Glomerular visceral epithelial cell (primary cell): ENCODE data around the gene SLC26A5.
"Not testable (repeated sequence)": the region's sequence is repeated elsewhere in the genome, so short reads cannot be mapped to it uniquely, and the experiment has no call there.

Experiments
- DNase-seq: peaks from one replicate; pipeline ENCODE4 v3.0.0-alpha.2; 2016; ENCODE audit errors: extremely low spot score

Gene SLC26A5

DNA sequence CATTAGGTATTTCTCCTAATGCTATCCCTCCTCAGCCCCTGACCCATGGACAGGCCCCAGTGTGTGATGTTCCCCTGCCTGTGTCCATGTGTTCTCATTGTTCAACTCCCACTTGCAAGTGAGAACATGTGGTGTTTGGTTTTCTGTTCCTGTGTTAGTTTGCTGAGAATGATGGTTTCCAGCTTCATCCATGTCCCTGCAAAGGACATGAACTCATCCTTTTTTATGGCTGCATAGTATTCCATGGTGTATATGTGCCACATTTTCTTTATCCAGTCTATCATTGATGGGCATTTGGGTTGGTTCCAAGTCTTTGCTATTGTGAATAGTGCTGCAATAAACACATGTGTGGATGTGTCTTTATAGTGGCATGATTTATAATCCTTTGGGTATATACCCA is 46.3 kb downstream of the SLC26A5 start:
- DNase-seq = not testable (repeated sequence)

DNA sequence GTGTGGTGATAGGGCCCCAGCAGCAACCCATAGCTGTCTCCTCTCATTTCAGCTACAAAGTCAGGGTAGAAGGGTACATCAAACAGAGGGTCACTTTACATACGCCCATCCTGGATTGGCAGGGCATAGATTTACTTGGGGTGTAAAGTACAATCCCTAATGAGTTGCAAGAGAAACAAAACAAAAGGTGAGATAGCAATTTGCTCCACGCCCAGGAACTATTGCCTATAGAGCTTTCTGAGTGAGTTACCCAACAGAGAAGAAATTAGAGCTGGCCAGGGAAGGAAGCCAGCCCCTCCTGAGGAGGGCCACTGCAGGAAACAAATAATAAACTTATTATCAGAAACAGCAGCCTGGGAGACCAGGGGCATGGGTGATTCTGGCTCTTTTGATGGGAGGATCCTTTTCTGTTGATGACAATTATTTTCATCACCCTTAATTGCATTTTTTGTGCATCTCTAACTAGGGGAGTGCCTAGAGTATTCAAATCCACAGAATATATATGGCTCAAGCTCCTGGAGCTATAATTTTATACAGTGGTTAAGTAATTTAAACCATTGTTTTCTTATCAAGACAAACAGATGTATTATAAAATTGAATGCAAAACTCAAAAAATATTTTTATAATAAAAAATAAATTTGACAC is 47.4 kb downstream of the SLC26A5 start:
- no peak for DNase-seq

- DNase-seq = no peak
Measured at GRCh38 chr7:103396471-103396870, 49.5 kb downstream of the SLC26A5 start.

- DNase-seq = no peak
Measured at GRCh38 chr7:103395071-103395470, 50.9 kb downstream of the SLC26A5 start.

- DNase-seq = no peak
Measured at GRCh38 chr7:103394566-103394965, 51.4 kb downstream of the SLC26A5 start.

DNA sequence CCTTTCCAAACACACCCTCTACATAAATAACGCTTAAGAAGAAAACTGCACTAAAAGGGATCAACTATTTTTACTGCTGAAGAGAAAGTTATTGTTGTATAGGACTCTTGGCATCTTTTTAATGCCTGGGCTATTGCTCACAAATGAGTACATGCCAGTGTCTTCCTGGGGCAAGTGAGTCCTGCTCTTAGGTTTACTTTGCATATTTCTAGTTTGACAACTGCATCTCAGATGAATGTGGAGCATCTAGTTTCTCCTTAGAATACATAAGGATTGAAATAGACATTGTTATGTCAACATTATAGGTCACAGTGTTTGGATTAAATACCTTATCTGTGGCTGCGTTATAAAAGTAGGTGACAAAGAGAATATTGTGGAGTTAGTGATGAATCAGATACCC is 54.0 kb downstream of the SLC26A5 start:
- no peak for DNase-seq

DNA sequence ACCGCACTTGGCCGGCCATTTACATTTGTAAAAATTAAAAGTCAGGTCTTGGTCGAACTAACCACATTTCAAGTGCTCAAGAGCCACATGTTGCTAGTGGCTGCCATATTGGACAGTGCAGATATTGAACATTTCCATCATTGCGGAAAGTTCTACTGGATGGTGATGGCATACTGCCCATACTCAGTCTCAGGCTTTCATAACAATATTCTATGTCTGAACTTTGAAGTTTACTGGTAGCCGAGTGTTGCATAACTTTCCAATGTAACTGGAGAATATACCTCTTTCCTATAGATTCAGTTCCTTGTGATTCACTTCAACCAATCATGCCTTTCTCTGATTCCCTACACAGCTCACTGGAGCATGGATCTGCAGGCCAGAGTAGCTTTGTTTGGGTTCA is 54.9 kb downstream of the SLC26A5 start:
- DNase-seq = no peak

- no peak for DNase-seq
Measured at GRCh38 chr7:103389263-103389662, 56.7 kb downstream of the SLC26A5 start.

- no peak for DNase-seq
Measured at GRCh38 chr7:103388469-103389140, 57.4 kb downstream of the SLC26A5 start.

- DNase-seq = no peak
Measured at GRCh38 chr7:103387242-103387641, 58.8 kb downstream of the SLC26A5 start.

- DNase-seq = no peak
Measured at GRCh38 chr7:103382032-103382402, 64.0 kb downstream of the SLC26A5 start.

GRCh38 chr7:103381280-103382031 is 64.6 kb downstream of the SLC26A5 start:
- no peak for DNase-seq

DNA sequence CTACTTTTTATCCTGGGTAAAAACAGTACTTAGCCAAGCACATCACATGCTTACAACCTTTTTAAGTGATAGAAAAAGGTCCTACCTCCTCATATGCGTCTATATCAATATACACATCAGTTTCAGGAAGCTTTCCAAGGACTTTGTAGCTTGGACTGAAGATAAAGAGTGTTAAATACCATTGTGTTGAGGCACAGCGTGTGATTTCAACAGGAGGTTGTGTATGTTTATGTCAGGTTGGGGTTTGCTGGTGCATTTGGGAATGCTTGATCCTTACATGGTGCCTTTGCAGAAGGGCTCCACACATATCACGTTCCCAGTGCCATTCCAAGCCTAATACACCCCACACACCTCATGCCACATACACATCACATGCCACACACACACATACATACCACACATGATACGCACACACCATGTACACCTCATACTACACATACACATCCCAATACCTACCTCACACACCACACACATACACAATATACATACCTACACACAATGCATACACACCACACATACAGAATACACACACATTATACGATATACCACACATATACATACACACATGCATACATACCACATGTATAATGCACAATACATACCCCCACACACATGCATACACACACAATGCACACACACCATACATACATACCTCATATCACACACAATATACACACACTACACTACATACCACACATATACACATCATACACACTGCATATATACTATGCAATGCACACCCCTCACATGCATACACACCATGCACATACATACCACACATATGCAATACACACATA is 65.4 kb downstream of the SLC26A5 start:
- DNase-seq = no peak

DNA sequence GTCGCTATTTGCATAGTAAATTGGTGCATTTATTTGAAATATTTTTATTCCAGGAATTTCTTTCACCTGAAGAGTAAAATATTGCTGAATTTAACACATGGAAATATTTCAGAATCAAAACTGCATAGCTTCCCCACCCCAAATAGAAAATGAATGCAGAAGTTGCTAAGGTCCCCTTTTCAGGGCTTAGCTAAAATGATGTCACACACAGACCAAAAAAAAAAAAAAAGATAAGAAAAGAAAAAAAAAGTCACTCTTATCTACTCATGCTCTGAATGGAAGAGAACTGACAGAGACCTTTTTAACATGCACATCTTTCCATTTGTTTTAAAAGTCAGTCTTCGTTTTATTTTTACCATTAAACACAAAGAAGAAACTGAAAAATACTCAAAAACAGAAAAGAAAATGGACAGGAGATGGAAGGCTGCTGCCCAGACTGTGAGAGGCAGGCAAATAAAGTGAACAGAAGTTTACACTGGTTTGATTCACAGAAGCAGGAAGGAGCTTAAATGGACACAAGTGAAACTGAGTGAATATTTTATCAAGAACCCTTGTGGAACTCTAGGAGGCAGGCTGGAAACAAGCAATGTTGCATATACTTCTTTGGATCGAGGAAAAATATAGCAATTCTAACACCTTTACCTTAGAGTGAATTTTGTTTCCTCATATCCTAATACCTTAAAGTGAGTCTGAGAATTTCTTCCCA is 66.6 kb downstream of the SLC26A5 start:
- DNase-seq = no peak

- no peak for DNase-seq
Measured at GRCh38 chr7:103373866-103374643, 72.0 kb downstream of the SLC26A5 start.

DNA sequence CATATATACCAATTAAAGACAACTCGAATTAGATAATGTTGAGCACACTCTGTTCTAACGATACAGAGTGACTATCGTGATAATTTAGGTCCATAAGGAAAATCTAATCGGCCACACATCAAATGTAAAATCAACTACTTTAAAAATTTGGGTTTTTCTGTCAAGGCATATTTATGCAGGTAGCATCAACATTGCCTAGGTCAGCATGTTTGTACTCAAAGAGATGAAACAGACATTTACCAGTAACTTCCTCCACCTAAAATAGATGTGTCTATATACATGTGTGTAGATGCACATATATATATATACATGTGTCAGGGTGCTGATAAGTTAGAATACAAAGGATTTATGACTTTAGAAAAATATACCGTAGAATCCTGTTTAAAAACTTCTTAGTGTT is 76.6 kb downstream of the SLC26A5 start:
- no peak for DNase-seq

DNA sequence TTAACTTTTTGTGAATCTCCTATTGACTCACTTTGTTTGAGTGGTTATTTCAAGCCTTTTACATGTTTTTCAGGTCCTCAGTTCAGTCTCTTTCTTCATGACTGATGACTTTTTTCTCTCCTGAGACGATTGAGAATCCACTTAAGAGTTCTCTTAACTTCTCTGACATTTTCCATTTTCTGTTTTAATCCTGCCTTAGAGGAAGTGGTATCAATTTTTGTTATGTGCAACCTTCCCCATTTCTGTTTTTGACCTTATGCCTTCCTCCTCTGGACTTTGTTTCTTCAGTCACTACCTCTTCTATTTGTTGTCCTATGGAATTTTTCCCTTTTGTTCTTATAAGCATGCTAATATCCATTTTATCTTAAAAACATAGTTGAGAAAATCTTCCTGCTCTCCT is 96.2 kb downstream of the SLC26A5 start:
- no peak for DNase-seq

- DNase-seq = no peak
Measured at GRCh38 chr7:103348959-103349358, 97.0 kb downstream of the SLC26A5 start.

GRCh38 chr7:103348452-103348851 is 97.6 kb downstream of the SLC26A5 start:
- no peak for DNase-seq

DNA sequence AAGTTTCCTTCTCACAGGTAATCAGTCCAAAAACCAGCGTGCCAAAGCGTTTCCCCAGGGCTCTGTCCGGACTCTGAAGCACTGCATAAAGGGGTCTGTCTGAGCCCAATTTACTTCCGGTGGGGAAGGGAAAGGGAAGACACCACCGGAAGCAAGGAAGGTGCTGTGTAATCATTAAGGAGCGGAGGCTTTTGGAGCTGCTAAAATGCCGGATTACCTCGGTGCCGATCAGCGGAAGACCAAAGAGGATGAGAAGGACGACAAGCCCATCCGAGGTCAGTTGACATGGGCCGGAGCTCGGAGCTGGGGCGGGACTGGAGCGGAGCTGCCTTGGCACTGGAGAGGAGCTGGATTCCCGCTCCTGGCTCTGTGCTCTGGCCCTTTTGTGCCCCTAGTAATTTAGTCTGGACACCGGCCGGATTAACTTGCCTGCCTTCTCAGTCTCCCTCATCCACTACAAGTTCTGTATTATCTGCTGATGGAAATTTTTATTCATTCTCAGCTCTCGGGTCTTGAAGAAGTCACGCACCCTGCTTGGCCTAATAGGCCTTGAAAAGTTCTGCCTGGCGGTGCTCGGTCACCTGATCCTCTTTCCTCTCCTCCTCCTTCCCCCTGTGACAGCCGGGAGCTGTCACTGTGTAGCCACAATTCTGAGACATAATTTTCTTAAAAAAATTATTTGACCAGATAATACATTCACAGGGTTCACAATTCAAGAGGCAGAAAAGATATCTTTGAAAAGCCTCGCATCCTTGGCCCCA is 98.3 kb downstream of the SLC26A5 start, which contains the start of gene PSMC2:
Gene PSMC2, plus strand, starts transcription at position 137 of the 761 bp plus-strand sequence. Its CDS starts 69 bp downstream, at position 206.
- peak; percentile 86 for DNase-seq
